Neural crest cell (in vitro differentiated cells): Measurements from ENCODE around the gene TUBGCP5. TPM values are rescaled to one million over a fixed set of nuclear protein-coding genes. Genes with fewer than 3 reads are reported as not detected.
A peak's percentile ranks its signal among the peaks of the same experiment; 100 is the strongest.
"Not testable (repeated sequence)": the region's sequence is repeated elsewhere in the genome, so short reads cannot be mapped to it uniquely, and the experiment has no call there.

Source experiments
- DNase-seq: peaks from one replicate; pipeline ENCODE4 v3.0.0; 2021; ENCODE audit warnings: low read depth, mixed read lengths, low spot score
- H3K27ac Mint-ChIP-seq: one replicate; pipeline ENCODE4 v1.8.0; 2021; ENCODE audit warnings: mild to moderate bottlenecking, mixed read lengths; ENCODE audit not compliant: unreplicated experiment
- H3K27me3 Mint-ChIP-seq: 2 replicates; pipeline ENCODE4 v1.8.0; 2021; ENCODE audit warnings: low read depth, mild to moderate bottlenecking, mixed read lengths
- H3K36me3 Mint-ChIP-seq: 2 replicates; pipeline ENCODE4 v1.8.0; 2021; ENCODE audit warnings: low read depth, mild to moderate bottlenecking, mixed read lengths
- H3K4me1 Mint-ChIP-seq: 2 replicates; pipeline ENCODE4 v1.8.0; 2021; ENCODE audit warnings: mixed read lengths
- H3K4me3 Mint-ChIP-seq: one replicate; pipeline ENCODE4 v1.8.0; 2021; ENCODE audit warnings: mild to moderate bottlenecking, mixed read lengths
- H3K9me3 Mint-ChIP-seq: 2 replicates; pipeline ENCODE4 v1.8.0; 2021; ENCODE audit warnings: mixed read lengths
- CTCF ChIP-seq: fragments of 200-600 bp; sonication (generic); conservative IDR thresholded peaks from 2 replicates; pipeline ENCODE4 v1.5.0; 2021; ENCODE audit warnings: antibody characterized with exemption, mild to moderate bottlenecking
- long read RNA-seq: library from polyadenylated mRNA; unstranded; transcript quantifications from one replicate; pipeline ENCODE4 v2.0.0, GENCODE V29; 2020
- total RNA-seq: library from RNA; stranded (reverse); gene quantifications from 2 replicates; pipeline ENCODE4 v1.2.1, GENCODE V29; 2021

Gene TUBGCP5
- total RNA-seq: 23.8 and 28.2 TPM in 2 replicates
- long read RNA-seq, transcript TUBGCP5-205 (23 exons, 3,849 nt): major isoform, 7 of 71 reads
- long read RNA-seq, partial matches to known transcripts: 41 of 71 reads
- long read RNA-seq, other reads (novel, unspliced or antisense): 22 of 71 reads

- Mint-ChIP-seq H3K27me3 (no peaks in the 10 kb centered on the region), H3K4me3 (peak within 1 kb of the TSS; percentile 96), H3K9me3 (no peaks in the 10 kb centered on the region), H3K4me1 (peaks cover 21% of the 10 kb centered on the region), H3K27ac (peak within 1 kb of the TSS; percentile 98), H3K36me3 (peaks cover 8% of the 10 kb centered on the region)
- DNase-seq: peak; percentile 97
- peak; percentile 53 for TF ChIP-seq CTCF
Measured at GRCh38 chr15:23039143-23039916, at the start of gene TUBGCP5. TUBGCP5 (minus strand) TSS chr15:23039569; CDS start chr15:23039543, 26 bp downstream.

- Mint-ChIP-seq H3K9me3 (peaks cover 5% of the 10 kb centered on the region), H3K36me3 (peaks cover 3% of the 10 kb centered on the region), H3K27ac (no peak overlapping the region), H3K4me3 (no peak overlapping the region), H3K4me1 (peaks cover 18% of the 10 kb centered on the region), H3K27me3 (peaks cover 2% of the 10 kb centered on the region)
- DNase-seq: no peak
- no peak for TF ChIP-seq CTCF
Measured at GRCh38 chr15:23083115-23083514, 43.7 kb upstream of the TUBGCP5 start.

GRCh38 chr15:23081996-23082737 is 42.8 kb upstream of the TUBGCP5 start:
- not testable (repeated sequence) for H3K4me3 Mint-ChIP-seq, DNase-seq, H3K36me3 Mint-ChIP-seq, H3K27me3 Mint-ChIP-seq, H3K27ac Mint-ChIP-seq, H3K9me3 Mint-ChIP-seq
- H3K4me1 Mint-ChIP-seq: peaks cover 17% of the 10 kb centered on the region

GRCh38 chr15:23081271-23081670 is 41.9 kb upstream of the TUBGCP5 start:
- peaks cover 5% of the 10 kb centered on the region for H3K9me3 Mint-ChIP-seq
- peaks cover 3% of the 10 kb centered on the region for H3K36me3 Mint-ChIP-seq
- no peaks in the 10 kb centered on the region for H3K27me3 Mint-ChIP-seq

GRCh38 chr15:23079766-23080165 is 40.4 kb upstream of the TUBGCP5 start:
- no peak overlapping the region for H3K4me3 Mint-ChIP-seq
- peaks cover 3% of the 10 kb centered on the region for H3K36me3 Mint-ChIP-seq
- DNase-seq: no peak
- no peak for TF ChIP-seq CTCF
- peaks cover 5% of the 10 kb centered on the region for H3K9me3 Mint-ChIP-seq
- peaks cover 1% of the 10 kb centered on the region for H3K27me3 Mint-ChIP-seq
- H3K27ac Mint-ChIP-seq: no peak overlapping the region
- H3K4me1 Mint-ChIP-seq: peaks cover 10% of the 10 kb centered on the region

More at GRCh38 chr15:23081271-23081670, 41.9 kb upstream of the TUBGCP5 start:
- TF ChIP-seq CTCF: no peak
- no peak for DNase-seq
- Mint-ChIP-seq H3K27ac (no peak overlapping the region), H3K4me1 (peaks cover 9% of the 10 kb centered on the region), H3K4me3 (no peak overlapping the region)
